Esophagus muscularis mucosa (tissue), 4 donors: ENCODE results near the gene ABCB4. TPM values are rescaled to one million over a fixed set of nuclear protein-coding genes. Genes with fewer than 3 reads are reported as not detected.

Experiments
- DNase-seq: peaks from one replicate; pipeline ENCODE4 v3.0.0-alpha.2; 2017; ENCODE audit errors: extremely low spot score
- H3K27ac ChIP-seq, 4 donors: fragments of 200-600 bp; sonication (generic); replicated peaks in 1 of 4; 1 replicate in 3 of 4; 2 replicates in 1 of 4; pipeline ENCODE4 v1.5.1; 2016 to 2019; ENCODE audit warnings: mild to moderate bottlenecking in 1 of 4
- H3K27me3 ChIP-seq, 4 donors: fragments of 200-600 bp; sonication (generic); one replicate each; pipeline versions ENCODE4 v1.5.1 to v1.6.0; 2016 to 2019
- H3K36me3 ChIP-seq, 4 donors: fragments of 200-600 bp; sonication (generic); one replicate each; pipeline ENCODE4 v1.5.1; 2016 to 2019
- H3K4me1 ChIP-seq, 4 donors: fragments of 200-600 bp; sonication (generic); one replicate each; pipeline ENCODE4 v1.5.1; 2016 to 2019
- H3K4me3 ChIP-seq, 4 donors: fragments of 200-600 bp; sonication (generic); 1 replicate in 2 of 4; 2 replicates in 2 of 4; pipeline ENCODE4 v1.5.1; 2016 to 2019; ENCODE audit warnings: mild to moderate bottlenecking in 4 of 4, moderate library complexity in 1 of 4
- H3K9me3 ChIP-seq, 4 donors: fragments of 200-600 bp; sonication (generic); 1 replicate in 3 of 4; 2 replicates in 1 of 4; pipeline ENCODE4 v1.5.1; 2016 to 2019
- EP300 ChIP-seq: sonication (generic); formaldehyde crosslinking; IDR thresholded peaks from one replicate; pipeline ENCODE4 v1.6.1; 2017; ENCODE audit warnings: antibody characterized with exemption
- POLR2A ChIP-seq: fragments of 450-650 bp; IDR thresholded peaks from one replicate; pipeline ENCODE4 v1.6.1; 2017; ENCODE audit warnings: antibody characterized with exemption, moderate library complexity, mild to moderate bottlenecking, low read depth
- POLR2AphosphoS5 ChIP-seq, 2 donors: sonication (generic); formaldehyde crosslinking; IDR thresholded peaks; one replicate each; pipeline ENCODE4 v1.6.1; 2017; ENCODE audit warnings: antibody characterized with exemption in 2 of 2
- whole genome bisulfite sequencing: methylation state at CpG from one replicate; pipeline ENCODE4 v1.1.5; 2018; 5-methylcytosine and 5-hydroxymethylcytosine counted together
- intact Hi-C: fragments of 100-400 bp; cut with DNase I; formaldehyde crosslinking; loops from one replicate; pipeline ENCODE4 v1.15.1; 2023
- total RNA-seq, 4 donors: library from RNA; depleted of rRNA; stranded (reverse); fragments of >200 nt; gene quantifications; one replicate each; pipeline versions ENCODE4 v1.1.0 to v1.2.1, GENCODE V29; 2016
- TF ChIP-seq, protein P1 (sequence below), 3 experiments: fragments of 200-600 bp in 2 of 3; fragments of 450-650 bp in 1 of 3; sonication (generic) in 2 of 3; IDR thresholded peaks; one replicate each; pipeline ENCODE4 v1.5.1; 2017 to 2019; ENCODE audit warnings: antibody characterized with exemption in 3 of 3, mild to moderate bottlenecking in 2 of 3, moderate library complexity in 1 of 3

ABCB4 gene
- total RNA-seq, 4 donors from 2014 or later, result 0.66 to 1.4 (median 1.1) TPM

DNA sequence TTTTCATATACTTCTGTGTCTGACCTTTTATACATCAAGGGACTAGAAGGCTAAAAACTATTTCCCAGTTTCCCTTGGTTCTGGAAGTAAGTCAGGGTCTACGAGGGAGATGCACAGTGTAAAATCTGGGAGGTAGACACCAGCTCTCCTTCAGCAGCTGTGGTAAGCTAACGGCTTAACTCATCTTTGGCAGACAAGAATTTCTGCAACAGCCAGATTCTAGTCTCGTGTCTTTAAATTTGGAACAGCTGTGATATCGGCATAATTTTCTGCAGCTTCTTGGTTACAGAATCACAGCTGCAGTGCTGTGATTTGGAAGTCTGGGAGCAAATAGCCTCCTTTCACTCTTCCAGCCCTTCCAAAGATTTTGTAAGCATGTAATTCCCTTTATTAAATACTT, 37.4 kb upstream of the ABCB4 start:
- Histone ChIP-seq H3K4me3 (no peak overlapping the region), H3K9me3 (no peaks in the 10 kb centered on the region), H3K4me1 (peaks cover 0 to 5% (median 2%) of the 10 kb centered on the region in 4 donors), H3K27me3 (no peaks in the 10 kb centered on the region), H3K36me3 (peaks cover 0 to 4% (median 0%) of the 10 kb centered on the region in 4 donors), H3K27ac (no peak overlapping the region)
- WGBS, result 80% methylated on average over 4 of the region's 4 CpGs
- TF ChIP-seq POLR2AphosphoS5 (IDR thresholded peaks at IDR 0.05), result no peak
- TF ChIP-seq, protein P1, sequence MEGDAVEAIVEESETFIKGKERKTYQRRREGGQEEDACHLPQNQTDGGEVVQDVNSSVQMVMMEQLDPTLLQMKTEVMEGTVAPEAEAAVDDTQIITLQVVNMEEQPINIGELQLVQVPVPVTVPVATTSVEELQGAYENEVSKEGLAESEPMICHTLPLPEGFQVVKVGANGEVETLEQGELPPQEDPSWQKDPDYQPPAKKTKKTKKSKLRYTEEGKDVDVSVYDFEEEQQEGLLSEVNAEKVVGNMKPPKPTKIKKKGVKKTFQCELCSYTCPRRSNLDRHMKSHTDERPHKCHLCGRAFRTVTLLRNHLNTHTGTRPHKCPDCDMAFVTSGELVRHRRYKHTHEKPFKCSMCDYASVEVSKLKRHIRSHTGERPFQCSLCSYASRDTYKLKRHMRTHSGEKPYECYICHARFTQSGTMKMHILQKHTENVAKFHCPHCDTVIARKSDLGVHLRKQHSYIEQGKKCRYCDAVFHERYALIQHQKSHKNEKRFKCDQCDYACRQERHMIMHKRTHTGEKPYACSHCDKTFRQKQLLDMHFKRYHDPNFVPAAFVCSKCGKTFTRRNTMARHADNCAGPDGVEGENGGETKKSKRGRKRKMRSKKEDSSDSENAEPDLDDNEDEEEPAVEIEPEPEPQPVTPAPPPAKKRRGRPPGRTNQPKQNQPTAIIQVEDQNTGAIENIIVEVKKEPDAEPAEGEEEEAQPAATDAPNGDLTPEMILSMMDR (IDR thresholded peaks at IDR 0.05), result no peak
- TF ChIP-seq EP300, result no peak
- no peak for TF ChIP-seq POLR2A
- DNase-seq, result no peak
- intact Hi-C loops, result no loop called here

DNA sequence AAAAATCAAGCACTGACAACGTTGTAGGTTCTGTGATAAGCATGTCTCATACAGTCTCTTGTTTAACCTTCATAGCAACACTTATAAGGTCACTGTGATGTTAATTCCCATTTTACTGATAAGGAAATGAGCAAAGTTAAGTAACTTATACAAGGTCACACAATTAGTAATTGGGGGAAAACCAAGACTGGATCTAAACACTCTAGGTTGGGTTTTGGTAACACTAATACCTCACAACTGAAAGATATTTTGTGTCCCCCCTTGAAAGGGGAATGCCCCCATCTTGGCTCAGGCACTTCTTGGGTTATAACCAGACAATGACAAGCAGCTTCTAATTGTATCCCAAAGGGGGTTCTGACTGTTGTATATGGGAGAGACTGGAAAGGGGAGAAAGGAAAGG, 36.0 kb upstream of the ABCB4 start:
- Histone ChIP-seq H3K9me3 (no peaks in the 10 kb centered on the region), H3K36me3 (peaks cover 0 to 4% (median 0%) of the 10 kb centered on the region in 4 donors), H3K4me1 (no peaks in the 10 kb centered on the region), H3K27ac (no peak overlapping the region), H3K4me3 (no peak overlapping the region), H3K27me3 (no peaks in the 10 kb centered on the region)
- intact Hi-C loops, result no loop called here
- TF ChIP-seq, protein P1 (IDR thresholded peaks at IDR 0.05), result no peak
- TF ChIP-seq POLR2AphosphoS5 (IDR thresholded peaks at IDR 0.05) (no peak), POLR2A (no peak), EP300 (no peak)
- WGBS, result 60% methylated on average over 1 of the region's 1 CpG
- DNase-seq, result no peak

DNA sequence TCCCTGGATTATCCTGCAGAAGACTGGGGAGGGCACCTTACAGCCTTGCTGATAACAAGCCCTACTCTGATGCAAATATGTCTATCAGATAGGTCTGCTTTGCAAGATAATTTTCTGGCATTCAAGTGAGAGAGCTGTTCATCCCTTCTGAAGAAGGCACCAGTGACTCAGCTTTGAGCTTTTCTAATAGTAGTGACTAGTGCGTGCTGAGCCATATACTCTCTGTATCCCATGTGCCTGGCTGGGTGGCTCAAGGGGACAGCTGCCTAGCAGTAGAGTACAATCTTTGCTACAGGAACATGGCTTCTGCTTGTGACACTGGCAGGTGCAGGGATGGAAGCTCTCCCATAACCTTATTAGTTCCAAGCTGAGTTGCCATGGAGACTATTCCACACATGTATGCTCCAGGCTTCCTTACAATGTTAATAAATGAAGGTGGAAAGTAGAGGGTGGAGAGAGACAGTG, 35.0 kb upstream of the ABCB4 start:
- Histone ChIP-seq H3K36me3 (peaks cover 0 to 4% (median 0%) of the 10 kb centered on the region in 4 donors), H3K9me3 (no peaks in the 10 kb centered on the region), H3K4me3 (no peak overlapping the region), H3K27me3 (no peaks in the 10 kb centered on the region), H3K4me1 (no peaks in the 10 kb centered on the region), H3K27ac (no peak overlapping the region)
- 60% methylated on average over 1 of the region's 1 CpG for WGBS
- DNase-seq, result no peak
- TF ChIP-seq POLR2A (no peak), EP300 (no peak), POLR2AphosphoS5 (IDR thresholded peaks at IDR 0.05) (no peak)
- TF ChIP-seq, protein P1 (IDR thresholded peaks at IDR 0.05), result no peak
- intact Hi-C loops, result no loop called here

DNA sequence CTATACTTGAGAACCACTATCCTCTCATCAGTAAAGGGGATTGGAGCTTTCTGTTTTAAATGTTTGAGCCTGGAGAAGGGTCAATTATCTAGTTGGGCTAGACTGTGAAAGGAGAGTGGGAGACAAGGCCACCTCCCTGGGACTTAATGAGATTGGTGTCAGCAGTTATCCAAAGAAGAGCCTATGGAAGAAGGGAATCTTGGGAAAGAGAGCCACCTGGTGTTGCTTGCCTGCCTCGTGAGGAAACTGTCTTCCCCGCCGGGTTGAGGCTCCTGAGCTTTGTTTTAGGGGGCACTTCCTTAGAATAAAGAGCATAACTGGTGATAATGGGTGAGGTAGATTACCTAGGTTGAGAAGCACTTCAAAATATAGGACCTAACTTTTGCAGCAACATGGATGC, 32.0 kb upstream of the ABCB4 start:
- no peak for DNase-seq
- 27% methylated on average over 3 of the region's 3 CpGs for WGBS
- H3K9me3 ChIP-seq, result no peaks in the 10 kb centered on the region
- intact Hi-C loops, result loop anchor here (5.0 kb wide), 1 partner anchor 380 kb away; no protein-coding TSS in a partner anchor
- no peak overlapping the region for H3K27ac ChIP-seq
- TF ChIP-seq POLR2AphosphoS5 (IDR thresholded peaks at IDR 0.05), result no peak
- TF ChIP-seq, protein P1 (IDR thresholded peaks at IDR 0.05), result no peak
- no peak for TF ChIP-seq EP300
- TF ChIP-seq POLR2A, result no peak
- no peaks in the 10 kb centered on the region for H3K27me3 ChIP-seq
- no peaks in the 10 kb centered on the region for H3K36me3 ChIP-seq
- no peaks in the 10 kb centered on the region for H3K4me1 ChIP-seq
- H3K4me3 ChIP-seq, result no peak overlapping the region
